PC-9 (cell line): ENCODE measurements around the gene MAN1A1. TPM values are rescaled to one million over a fixed set of nuclear protein-coding genes. Genes with fewer than 3 reads are reported as not detected.

ENCODE experiments used
- BruUV-seq: library from RNA; stranded (reverse); fragments of 400-500 nt; replicated peaks from 2 replicates; lab custom pipeline; 2021; lab: Mats Ljungman, UMichigan
- CTCF ChIA-PET: fragments of 300-600 bp; sonication (Branson Sonifier 250); formaldehyde crosslinking; loops from one replicate; lab custom pipeline; 2022; ENCODE audit warnings: antibody characterized with exemption; lab: Charles Lee
- POLR2A ChIA-PET: fragments of 300-600 bp; sonication (Branson Sonifier 250); formaldehyde crosslinking; loops from one replicate; lab custom pipeline; 2022; ENCODE audit warnings: antibody characterized with exemption; ENCODE audit not compliant: unreplicated experiment; lab: Charles Lee
- DNase-seq, 2 experiments: peaks; one replicate each; pipeline versions ENCODE4 v3.0.0 to v3.0.0-alpha.2; 2015 to 2022; ENCODE audit warnings: mixed read lengths in 1 of 2
- H2AFZ ChIP-seq: fragments of 200-600 bp; sonication (generic); 2 replicates; pipeline ENCODE4 v1.8.1; 2017; ENCODE audit warnings: antibody characterized with exemption
- H3F3A ChIP-seq: fragments of 200-600 bp; sonication (generic); 2 replicates; pipeline ENCODE4 v1.8.1; 2017; ENCODE audit warnings: antibody characterized with exemption, mild to moderate bottlenecking, low read depth; ENCODE audit not compliant: insufficient read depth
- H3K27ac ChIP-seq: fragments of 200-600 bp; sonication (generic); 2 replicates; pipeline ENCODE4 v1.6.1; 2016; ENCODE audit warnings: mixed run types
- H3K27me3 ChIP-seq: fragments of 200-600 bp; sonication (generic); 2 replicates; pipeline ENCODE4 v1.6.1; 2016; ENCODE audit warnings: low read depth, mixed run types; ENCODE audit not compliant: insufficient read depth
- H3K36me3 ChIP-seq: fragments of 200-600 bp; sonication (generic); 2 replicates; pipeline ENCODE4 v1.6.1; 2016; ENCODE audit warnings: low read depth, mixed run types
- H3K4me1 ChIP-seq: fragments of 200-600 bp; sonication (generic); replicated peaks from 2 replicates; pipeline ENCODE4 v1.6.1; 2016; ENCODE audit warnings: mixed run types; ENCODE audit not compliant: insufficient read depth
- H3K4me2 ChIP-seq: fragments of 200-600 bp; sonication (generic); 2 replicates; pipeline ENCODE4 v1.6.1; 2017; ENCODE audit warnings: mixed run types
- H3K4me3 ChIP-seq: fragments of 200-600 bp; sonication (generic); 2 replicates; pipeline ENCODE4 v1.6.1; 2016; ENCODE audit warnings: mixed run types
- H3K79me2 ChIP-seq: fragments of 200-600 bp; sonication (generic); 2 replicates; pipeline ENCODE4 v1.6.1; 2017; ENCODE audit warnings: low read depth, mixed run types
- H3K9me2 ChIP-seq: fragments of 200-600 bp; sonication (generic); 2 replicates; pipeline ENCODE4 v1.8.1; 2017; ENCODE audit warnings: mild to moderate bottlenecking; ENCODE audit not compliant: insufficient read depth
- H3K9me3 ChIP-seq: fragments of 200-600 bp; sonication (generic); 2 replicates; pipeline ENCODE4 v1.8.1; 2016; ENCODE audit warnings: low read depth; ENCODE audit not compliant: insufficient read depth
- H4K20me1 ChIP-seq: fragments of 200-600 bp; sonication (generic); 2 replicates; pipeline ENCODE4 v1.8.1; 2017; ENCODE audit not compliant: insufficient read depth
- CTCF ChIP-seq: fragments of 200-600 bp; sonication (generic); conservative IDR thresholded peaks from 2 replicates; pipeline ENCODE4 v1.6.1; 2017; ENCODE audit warnings: mixed run types, antibody characterized with exemption, mild to moderate bottlenecking, moderate library complexity
- EZH2 ChIP-seq: fragments of 200-600 bp; sonication (generic); IDR thresholded peaks from 2 replicates; pipeline ENCODE4 v1.8.0; 2017; ENCODE audit warnings: antibody characterized with exemption, low read depth
- intact Hi-C: fragments of 100-400 bp; cut with micrococcal nuclease; formaldehyde crosslinking; loops from one replicate; pipeline ENCODE4 v1.10.0; 2022; ENCODE audit not compliant: unreplicated experiment
- total RNA-seq: library from RNA; stranded (reverse); gene quantifications from 2 replicates; pipeline ENCODE4 v1.2.3, GENCODE V29; 2021

The MAN1A1 gene
- total RNA-seq, 1 experiment from 2014 or later, result 13.4 TPM

- ChIA-PET CTCF (no interaction called here), POLR2A (interaction anchor here (0.6 kb wide), 1 partner anchor 218 kb away, joined by 4 read pairs; no protein-coding TSS in a partner anchor)
- Histone ChIP-seq H3K4me2 (no peak overlapping the region), H3K79me2 (no peaks in the 10 kb centered on the region), H3K9me2 (no peaks in the 10 kb centered on the region; the same call in 1 of the 2 replicates), H3K36me3 (no peaks in the 10 kb centered on the region), H3F3A (peaks cover 20% of the 10 kb centered on the region), H3K4me3 (no peak overlapping the region), H2AFZ (no peak overlapping the region), H3K27ac (no peak overlapping the region), H3K4me1 (peaks cover 42% of the 10 kb centered on the region), H3K9me3 (peaks cover 6% of the 10 kb centered on the region; the same call in 1 of the 2 replicates), H4K20me1 (no peaks in the 10 kb centered on the region), H3K27me3 (no peaks in the 10 kb centered on the region)
- no peak for TF ChIP-seq CTCF
- no peak for TF ChIP-seq EZH2
- no TSS peak for BruUV-seq
- intact Hi-C loops, result loop anchor here (5.0 kb wide), 1 partner anchor 1699 kb away; no protein-coding TSS in a partner anchor
- no peak for DNase-seq
These were observed 221.2 kb downstream of the MAN1A1 start for GRCh38 chr6:119128252-119128912.

GRCh38 chr6:119127627-119128026 lies 221.9 kb downstream of the MAN1A1 start:
- no peak overlapping the region for H3K4me3 ChIP-seq
- H3F3A ChIP-seq, result peaks cover 20% of the 10 kb centered on the region
- no peaks in the 10 kb centered on the region for H3K79me2 ChIP-seq
- H3K9me3 ChIP-seq, result peaks cover 6% of the 10 kb centered on the region; the same call in 1 of the 2 replicates
- TF ChIP-seq EZH2, result no peak
- no peak for TF ChIP-seq CTCF
- no peaks in the 10 kb centered on the region for H3K36me3 ChIP-seq
- intact Hi-C loops, result loop anchor here (5.0 kb wide), 1 partner anchor 1700 kb away; no protein-coding TSS in a partner anchor
- no peak overlapping the region for H3K4me2 ChIP-seq
- POLR2A ChIA-PET, result no interaction called here
- H3K9me2 ChIP-seq, result no peaks in the 10 kb centered on the region; the same call in 1 of the 2 replicates
- no peaks in the 10 kb centered on the region for H3K27me3 ChIP-seq
- BruUV-seq, result no TSS peak
- CTCF ChIA-PET, result no interaction called here
- peaks cover 42% of the 10 kb centered on the region for H3K4me1 ChIP-seq
- H4K20me1 ChIP-seq, result no peaks in the 10 kb centered on the region
- no peak for DNase-seq
- H3K27ac ChIP-seq, result no peak overlapping the region
- no peak overlapping the region for H2AFZ ChIP-seq
